Calu3 (cell line): ENCODE measurements around the gene CCM2L. TPM values are rescaled to one million over a fixed set of nuclear protein-coding genes. Genes with fewer than 3 reads are reported as not detected.
"Not testable (repeated sequence)": the region's sequence is repeated elsewhere in the genome, so short reads cannot be mapped to it uniquely, and the experiment has no call there.

Experiments
- BruUV-seq: library from RNA; stranded (reverse); fragments of 400-500 nt; replicated peaks from 2 replicates; lab custom pipeline; 2021; lab: Mats Ljungman, UMichigan
- CTCF ChIA-PET: fragments of 300-600 bp; sonication (Branson Sonifier 250); formaldehyde crosslinking; loops from one replicate; lab custom pipeline; 2022; ENCODE audit warnings: antibody characterized with exemption; lab: Charles Lee
- DNase-seq: peaks from one replicate; pipeline ENCODE4 v3.0.0; 2022
- H3K27ac Mint-ChIP-seq: one replicate; pipeline ENCODE4 v1.8.0; 2022; ENCODE audit warnings: mixed read lengths; ENCODE audit not compliant: unreplicated experiment
- H3K27me3 Mint-ChIP-seq: one replicate; pipeline ENCODE4 v1.8.0; 2022; ENCODE audit warnings: mixed read lengths; ENCODE audit not compliant: unreplicated experiment
- H3K36me3 Mint-ChIP-seq: one replicate; pipeline ENCODE4 v1.8.0; 2022; ENCODE audit warnings: mild to moderate bottlenecking, moderate library complexity, mixed read lengths; ENCODE audit not compliant: insufficient read depth, unreplicated experiment
- H3K4me1 Mint-ChIP-seq: one replicate; pipeline ENCODE4 v1.8.0; 2022; ENCODE audit warnings: mild to moderate bottlenecking, low read depth, mixed read lengths; ENCODE audit not compliant: unreplicated experiment
- H3K4me3 Mint-ChIP-seq: one replicate; pipeline ENCODE4 v1.8.0; 2022; ENCODE audit warnings: mild to moderate bottlenecking, low read depth, moderate library complexity, mixed read lengths; ENCODE audit not compliant: unreplicated experiment
- H3K9me3 Mint-ChIP-seq: one replicate; pipeline ENCODE4 v1.8.0; 2022; ENCODE audit warnings: low read depth, mixed read lengths; ENCODE audit not compliant: unreplicated experiment
- intact Hi-C: fragments of 100-400 bp; cut with micrococcal nuclease; formaldehyde crosslinking; loops from one replicate; pipeline ENCODE4 v1.10.0; 2022; ENCODE audit not compliant: unreplicated experiment
- total RNA-seq: library from RNA; stranded (reverse); gene quantifications from 2 replicates; pipeline ENCODE4 v1.2.3, GENCODE V29; 2022
- TF ChIP-seq, protein P1 (sequence below): fragments of 200-600 bp; IDR thresholded peaks from one replicate; pipeline ENCODE4 v1.8.0; 2022; ENCODE audit warnings: antibody characterized with exemption; ENCODE audit not compliant: unreplicated experiment

The CCM2L gene
- total RNA-seq, 1 experiment from 2014 or later, result not detected

DNA sequence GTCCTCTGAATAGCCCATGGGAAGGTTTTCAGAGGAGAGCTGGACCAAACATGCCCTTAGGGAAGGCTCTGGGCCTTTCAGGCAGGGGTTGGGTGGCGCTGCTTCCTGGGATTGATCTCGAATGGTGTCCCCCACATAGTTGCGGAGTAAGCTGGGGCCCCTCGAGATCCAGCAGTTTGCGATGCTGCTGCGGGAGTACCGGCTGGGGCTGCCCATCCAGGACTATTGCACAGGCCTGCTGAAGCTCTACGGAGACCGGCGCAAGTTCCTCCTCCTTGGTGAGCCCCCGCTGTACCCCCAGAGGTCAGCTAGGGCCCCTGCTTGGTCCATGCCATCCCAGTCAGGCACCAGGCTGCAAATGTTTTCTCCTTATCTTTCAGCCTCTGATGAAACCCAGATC is 19.3 kb downstream of the CCM2L start:
- Mint-ChIP-seq H3K27ac (no peak overlapping the region), H3K36me3 (no peaks in the 10 kb centered on the region), H3K9me3 (no peaks in the 10 kb centered on the region), H3K4me1 (no peaks in the 10 kb centered on the region), H3K27me3 (peaks cover 76% of the 10 kb centered on the region), H3K4me3 (no peak overlapping the region)
- TF ChIP-seq, protein P1, sequence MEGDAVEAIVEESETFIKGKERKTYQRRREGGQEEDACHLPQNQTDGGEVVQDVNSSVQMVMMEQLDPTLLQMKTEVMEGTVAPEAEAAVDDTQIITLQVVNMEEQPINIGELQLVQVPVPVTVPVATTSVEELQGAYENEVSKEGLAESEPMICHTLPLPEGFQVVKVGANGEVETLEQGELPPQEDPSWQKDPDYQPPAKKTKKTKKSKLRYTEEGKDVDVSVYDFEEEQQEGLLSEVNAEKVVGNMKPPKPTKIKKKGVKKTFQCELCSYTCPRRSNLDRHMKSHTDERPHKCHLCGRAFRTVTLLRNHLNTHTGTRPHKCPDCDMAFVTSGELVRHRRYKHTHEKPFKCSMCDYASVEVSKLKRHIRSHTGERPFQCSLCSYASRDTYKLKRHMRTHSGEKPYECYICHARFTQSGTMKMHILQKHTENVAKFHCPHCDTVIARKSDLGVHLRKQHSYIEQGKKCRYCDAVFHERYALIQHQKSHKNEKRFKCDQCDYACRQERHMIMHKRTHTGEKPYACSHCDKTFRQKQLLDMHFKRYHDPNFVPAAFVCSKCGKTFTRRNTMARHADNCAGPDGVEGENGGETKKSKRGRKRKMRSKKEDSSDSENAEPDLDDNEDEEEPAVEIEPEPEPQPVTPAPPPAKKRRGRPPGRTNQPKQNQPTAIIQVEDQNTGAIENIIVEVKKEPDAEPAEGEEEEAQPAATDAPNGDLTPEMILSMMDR, result no peak
- CTCF ChIA-PET, result interaction anchor here (0.5 to 3.9 kb wide), 6 partner anchors 10 to 1426 kb away, joined by 3 to 13 read pairs (median 6); no protein-coding TSS in a partner anchor
- intact Hi-C loops, result no loop called here
- BruUV-seq, result no TSS peak
- no peak for DNase-seq

DNA sequence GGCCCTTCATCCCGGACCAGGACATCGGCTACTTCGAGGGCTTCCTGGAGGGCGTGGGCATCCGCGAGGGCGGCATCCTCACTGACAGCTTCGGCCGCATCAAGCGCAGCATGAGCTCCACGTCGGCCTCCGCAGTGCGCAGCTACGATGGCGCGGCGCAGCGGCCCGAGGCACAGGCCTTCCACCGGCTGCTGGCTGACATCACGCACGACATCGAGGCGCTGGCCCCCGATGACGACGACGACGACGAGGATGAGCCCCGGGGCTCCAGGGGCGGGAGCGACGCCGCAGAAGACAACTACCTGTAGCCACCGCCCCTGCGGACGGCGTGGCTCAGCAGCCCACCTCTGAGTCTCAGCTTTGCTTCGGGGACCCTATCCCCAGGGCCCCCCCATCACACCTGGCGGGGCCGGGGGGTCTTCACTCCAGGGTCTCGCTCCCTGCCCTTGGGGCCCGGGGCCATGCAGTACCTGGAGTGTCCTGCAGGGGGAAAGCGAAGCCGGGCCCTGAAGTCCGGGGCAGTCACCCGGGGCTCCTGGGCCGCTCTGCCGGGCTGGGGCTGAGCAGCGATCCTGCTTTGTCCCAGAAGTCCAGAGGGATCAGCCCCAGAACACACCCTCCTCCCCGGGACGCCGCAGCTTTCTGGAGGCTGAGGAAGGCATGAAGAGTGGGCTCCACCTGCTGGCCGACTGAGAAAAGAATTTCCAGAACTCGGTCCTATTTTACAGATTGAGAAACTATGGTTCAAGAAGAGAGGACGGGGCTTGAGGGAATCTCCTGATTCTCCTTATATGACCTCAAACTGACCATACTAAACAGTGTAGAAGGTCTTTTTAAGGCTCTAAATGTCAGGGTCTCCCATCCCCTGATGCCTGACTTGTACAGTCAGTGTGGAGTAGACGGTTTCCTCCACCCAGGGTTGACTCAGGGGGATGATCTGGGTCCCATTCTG is 21.0 kb downstream of the CCM2L start:
- H3K4me1 Mint-ChIP-seq, result peaks cover 13% of the 10 kb centered on the region
- H3K36me3 Mint-ChIP-seq, result peaks cover 4% of the 10 kb centered on the region
- peaks cover 79% of the 10 kb centered on the region for H3K27me3 Mint-ChIP-seq
- H3K4me3 Mint-ChIP-seq, result no peak overlapping the region
- TF ChIP-seq, protein P1, result peak; percentile 100
- peak; percentile 90 for DNase-seq
- H3K9me3 Mint-ChIP-seq, result no peaks in the 10 kb centered on the region
- no peak overlapping the region for H3K27ac Mint-ChIP-seq
- BruUV-seq, result no TSS peak
- intact Hi-C loops, result loop anchor here (1.0 to 10.0 kb wide), 3 partner anchors 179 to 614 kb away; no protein-coding TSS in a partner anchor
- CTCF ChIA-PET, result interaction anchor here (0.7 to 3.9 kb wide), 12 partner anchors 10 to 209 kb away, joined by 3 to 21 read pairs (median 5); partner anchors contain the start of gene PDRG1

DNA sequence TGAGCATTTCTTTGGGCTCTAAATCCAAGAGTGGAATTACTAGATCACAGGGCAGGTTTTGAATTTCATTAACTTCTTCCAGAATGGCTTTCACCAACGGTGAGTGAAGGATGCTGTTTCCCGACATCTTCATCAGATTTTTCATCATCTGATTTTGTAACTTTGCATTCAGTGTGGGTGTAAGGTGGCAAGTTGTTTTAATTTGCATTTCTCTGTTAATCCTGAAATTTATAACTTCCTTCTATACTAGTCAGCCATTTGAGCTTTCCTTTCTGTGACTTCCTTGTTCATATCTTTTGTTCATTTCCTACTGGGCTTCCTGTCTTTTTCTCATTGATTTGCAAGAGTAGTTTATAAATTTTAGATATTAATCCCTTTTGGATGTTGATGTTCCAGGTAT is 23.1 kb downstream of the CCM2L start:
- CTCF ChIA-PET, result interaction anchor here (0.7 kb wide), 1 partner anchor 21 kb away, joined by 3 read pairs; no protein-coding TSS in a partner anchor
- H3K27ac Mint-ChIP-seq, result no peak overlapping the region
- H3K4me1 Mint-ChIP-seq, result peaks cover 22% of the 10 kb centered on the region
- H3K27me3 Mint-ChIP-seq, result peaks cover 86% of the 10 kb centered on the region
- BruUV-seq, result no TSS peak
- intact Hi-C loops, result loop anchor here (10.0 kb wide), 1 partner anchor 611 kb away; no protein-coding TSS in a partner anchor
- H3K9me3 Mint-ChIP-seq, result no peaks in the 10 kb centered on the region
- no peak for DNase-seq
- H3K4me3 Mint-ChIP-seq, result no peak overlapping the region
- TF ChIP-seq, protein P1, result no peak
- H3K36me3 Mint-ChIP-seq, result peaks cover 4% of the 10 kb centered on the region

DNA sequence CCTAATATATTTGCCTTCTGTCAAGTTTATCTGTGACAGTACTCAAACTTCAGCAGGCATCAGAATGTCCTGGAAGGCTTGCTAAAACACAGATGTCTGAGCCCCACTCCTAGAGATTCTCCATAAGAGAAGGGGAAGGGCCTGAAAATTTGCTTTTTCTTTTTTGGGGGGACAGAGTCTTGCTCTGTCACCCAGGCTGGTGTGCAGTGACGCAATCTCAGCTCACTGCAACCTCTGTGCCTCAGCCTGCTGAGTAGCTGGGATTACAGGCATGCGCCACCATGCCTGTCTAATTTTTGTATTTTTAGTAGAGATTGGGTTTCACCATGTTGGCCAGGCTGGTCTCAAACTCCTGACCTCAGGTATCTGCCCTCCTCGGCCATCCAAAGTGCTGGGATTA is 23.5 kb downstream of the CCM2L start:
- H3K4me3 Mint-ChIP-seq, H3K36me3 Mint-ChIP-seq, DNase-seq, BruUV-seq, H3K27ac Mint-ChIP-seq, H3K9me3 Mint-ChIP-seq: not testable (repeated sequence)
- intact Hi-C loops, result loop anchor here (10.0 kb wide), 1 partner anchor 611 kb away; no protein-coding TSS in a partner anchor
- CTCF ChIA-PET, result interaction anchor here (0.7 kb wide), 1 partner anchor 21 kb away, joined by 3 read pairs; no protein-coding TSS in a partner anchor
- Mint-ChIP-seq H3K4me1 (peaks cover 22% of the 10 kb centered on the region), H3K27me3 (peaks cover 84% of the 10 kb centered on the region)
